ENCODE results near the gene ANKRD53. TPM values are rescaled to one million over a fixed set of nuclear protein-coding genes. Genes with fewer than 3 reads are reported as not detected.

ANKRD53 gene
- total RNA-seq, result 0.39 and 1.5 TPM in 2 replicates

DNA sequence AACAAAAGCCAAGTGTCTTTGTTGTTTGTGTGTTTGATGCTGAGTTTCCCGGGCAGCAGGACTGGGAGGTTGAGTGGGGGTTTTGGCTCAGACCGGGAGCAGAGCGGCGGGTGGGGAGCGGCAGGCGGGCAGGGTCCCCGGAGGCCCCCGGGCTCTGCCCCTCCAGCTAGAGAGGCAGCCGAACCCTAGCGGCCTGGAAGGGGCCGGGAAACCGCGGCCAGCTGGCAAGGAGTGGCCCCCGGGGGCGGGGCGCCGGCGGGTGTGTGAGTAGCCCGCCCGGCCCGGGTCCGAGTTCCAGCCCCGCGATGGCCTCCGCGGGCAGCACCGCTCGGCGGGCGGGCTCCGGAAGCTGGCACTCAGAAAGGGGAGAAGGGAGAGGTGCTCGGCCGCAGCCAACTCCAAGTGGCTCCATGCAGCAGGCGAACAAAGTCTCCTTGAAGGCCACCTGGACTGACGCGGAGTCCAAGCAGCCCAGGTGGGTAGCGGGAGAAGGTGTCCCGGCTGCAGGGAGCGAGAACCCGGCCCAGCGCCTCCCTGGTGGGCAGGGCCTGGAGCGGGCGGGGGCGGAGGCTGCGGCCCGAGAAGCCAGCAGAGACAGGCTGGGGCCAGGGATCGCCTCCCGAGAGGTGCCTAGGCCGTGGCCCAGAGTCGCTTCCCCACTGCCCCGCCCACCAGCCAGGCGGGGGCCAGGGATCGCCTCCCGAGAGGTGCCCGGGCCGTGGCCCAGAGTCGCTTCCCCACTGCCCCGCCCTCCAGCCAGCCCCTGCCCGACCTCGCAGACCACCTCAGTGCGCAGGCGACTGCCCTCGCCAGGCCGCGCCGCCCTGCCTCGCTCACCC lies at the start of gene ANKRD53:
ANKRD53 (plus strand) TSS at position 290 of the 839 bp plus-strand sequence; CDS start at position 306, 16 bp downstream.

GRCh38 chr2:70935468-70936164 lies 42.8 kb upstream of the ANKRD53 start, which contains the start of gene ATP6V1B1:
ATP6V1B1 (plus strand) TSS chr2:70935900; CDS start chr2:70935955, 55 bp downstream.

GRCh38 chr2:70994699-70995425 lies 16.4 kb downstream of the ANKRD53 start, which contains the start of gene TEX261:
TEX261 (minus strand) TSS chr2:70994873; CDS start chr2:70994757, 116 bp downstream.

Other genes with a start within 250 kb of the ANKRD53 start
- gene ADD2, start 210.4 kb upstream of the ANKRD53 start, total RNA-seq, result 0.05 TPM in 1 of 2 replicates, not detected in the other
- not detected in 2 replicates for gene FIGLA, start 188.0 kb upstream of the ANKRD53 start, total RNA-seq
- not detected in 2 replicates for gene CLEC4F, start 158.0 kb upstream of the ANKRD53 start, total RNA-seq
- gene CD207, start 142.8 kb upstream of the ANKRD53 start, total RNA-seq, result not detected in 2 replicates
- gene VAX2, start 78.1 kb upstream of the ANKRD53 start, total RNA-seq, result 3.7 and 5.1 TPM in 2 replicates
- 0.12 and 1.4 TPM in 2 replicates for gene ATP6V1B1, start 42.7 kb upstream of the ANKRD53 start, total RNA-seq
- 30.7 and 37.8 TPM in 2 replicates for gene TEX261, start 16.2 kb downstream of the ANKRD53 start, total RNA-seq
- gene NAGK, start 90.0 kb downstream of the ANKRD53 start, total RNA-seq, result 46.5 and 72.5 TPM in 2 replicates
- 20.6 and 20.8 TPM in 2 replicates for gene MCEE, start 151.6 kb downstream of the ANKRD53 start, total RNA-seq
- gene MPHOSPH10, start 152.0 kb downstream of the ANKRD53 start, total RNA-seq, result 20.7 and 21.0 TPM in 2 replicates
- 0.54 and 1.00 TPM in 2 replicates for gene PAIP2B, start 248.5 kb downstream of the ANKRD53 start, total RNA-seq